Measurements from ENCODE around the gene ARHGAP28.
"Not testable (repeated sequence)": the region's sequence is repeated elsewhere in the genome, so short reads cannot be mapped to it uniquely, and the experiment has no call there.

Gene ARHGAP28

GRCh38 chr18:6821356-6821755 lies 91.8 kb downstream of the ARHGAP28 start:
- no peak for DNase-seq

- DNase-seq: not testable (repeated sequence)
Observed at GRCh38 chr18:6827161-6827560, 97.6 kb downstream of the ARHGAP28 start.

GRCh38 chr18:6827566-6827965 lies 98.0 kb downstream of the ARHGAP28 start:
- not testable (repeated sequence) for DNase-seq

- no peak for DNase-seq
Observed at GRCh38 chr18:6830916-6831315, 101.4 kb downstream of the ARHGAP28 start.

GRCh38 chr18:6835345-6835744 lies 105.8 kb downstream of the ARHGAP28 start:
- no peak for DNase-seq

GRCh38 chr18:6836331-6836730 lies 106.8 kb downstream of the ARHGAP28 start:
- no peak for DNase-seq

GRCh38 chr18:6837904-6838303 lies 108.4 kb downstream of the ARHGAP28 start:
- DNase-seq: no peak

- DNase-seq: no peak
Observed at GRCh38 chr18:6842081-6842480, 112.6 kb downstream of the ARHGAP28 start.

GRCh38 chr18:6843308-6843707 lies 113.8 kb downstream of the ARHGAP28 start:
- no peak for DNase-seq

GRCh38 chr18:6845521-6845920 lies 116.0 kb downstream of the ARHGAP28 start:
- not testable (repeated sequence) for DNase-seq

GRCh38 chr18:6850396-6850795 lies 120.9 kb downstream of the ARHGAP28 start:
- DNase-seq: no peak

GRCh38 chr18:6851480-6851879 lies 122.0 kb downstream of the ARHGAP28 start:
- DNase-seq: no peak

- DNase-seq: no peak
Observed at GRCh38 chr18:6854811-6855210, 125.3 kb downstream of the ARHGAP28 start.

GRCh38 chr18:6855767-6856166 lies 126.3 kb downstream of the ARHGAP28 start:
- DNase-seq: no peak

GRCh38 chr18:6857300-6857699 lies 127.8 kb downstream of the ARHGAP28 start:
- DNase-seq: no peak

GRCh38 chr18:6859676-6860422 lies 130.3 kb downstream of the ARHGAP28 start:
- DNase-seq: no peak

GRCh38 chr18:6860804-6861448 lies 131.4 kb downstream of the ARHGAP28 start:
- no peak for DNase-seq

- DNase-seq: no peak
Observed at GRCh38 chr18:6865251-6865650, 135.7 kb downstream of the ARHGAP28 start.

GRCh38 chr18:6866552-6867085 lies 137.1 kb downstream of the ARHGAP28 start:
- no peak for DNase-seq

GRCh38 chr18:6868033-6868432 lies 138.5 kb downstream of the ARHGAP28 start:
- no peak for DNase-seq

GRCh38 chr18:6871566-6871965 lies 142.1 kb downstream of the ARHGAP28 start:
- DNase-seq: no peak

GRCh38 chr18:6873040-6873751 lies 143.7 kb downstream of the ARHGAP28 start:
- no peak for DNase-seq

- DNase-seq: no peak
Observed at GRCh38 chr18:6874315-6874714, 144.8 kb downstream of the ARHGAP28 start.

- no peak for DNase-seq
Observed at GRCh38 chr18:6875749-6876148, 146.2 kb downstream of the ARHGAP28 start.
